Measurements from ENCODE around the gene USP25. TPM values are rescaled to one million over a fixed set of nuclear protein-coding genes. Genes with fewer than 3 reads are reported as not detected.

USP25 gene
- total and polyA plus RNA-seq, 3 donors from 2014 or later = 69.2 to 123 (median 69.9) TPM

DNA sequence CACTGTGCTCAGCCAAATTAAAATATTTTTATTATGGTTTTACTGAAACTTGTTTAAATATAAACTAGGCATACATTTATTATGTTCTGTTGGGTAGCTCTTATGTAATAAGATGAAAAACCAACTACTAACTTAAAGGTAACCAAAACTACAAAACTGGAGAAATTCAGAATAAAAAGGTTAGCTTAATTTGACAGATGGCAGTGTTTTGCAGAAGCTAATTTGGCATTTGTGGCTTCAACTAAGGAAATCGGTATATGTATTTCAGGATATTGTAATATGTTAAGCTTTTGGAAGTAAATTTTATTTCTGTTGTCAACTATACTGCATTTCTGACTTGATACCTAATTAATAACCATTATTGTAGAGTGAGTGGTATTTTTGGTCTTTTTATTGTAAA, 18.8 kb downstream of the USP25 start:
- TF ChIP-seq POLR2A (IDR thresholded peaks at IDR 0.05) = no peak
- TF ChIP-seq, protein P1, sequence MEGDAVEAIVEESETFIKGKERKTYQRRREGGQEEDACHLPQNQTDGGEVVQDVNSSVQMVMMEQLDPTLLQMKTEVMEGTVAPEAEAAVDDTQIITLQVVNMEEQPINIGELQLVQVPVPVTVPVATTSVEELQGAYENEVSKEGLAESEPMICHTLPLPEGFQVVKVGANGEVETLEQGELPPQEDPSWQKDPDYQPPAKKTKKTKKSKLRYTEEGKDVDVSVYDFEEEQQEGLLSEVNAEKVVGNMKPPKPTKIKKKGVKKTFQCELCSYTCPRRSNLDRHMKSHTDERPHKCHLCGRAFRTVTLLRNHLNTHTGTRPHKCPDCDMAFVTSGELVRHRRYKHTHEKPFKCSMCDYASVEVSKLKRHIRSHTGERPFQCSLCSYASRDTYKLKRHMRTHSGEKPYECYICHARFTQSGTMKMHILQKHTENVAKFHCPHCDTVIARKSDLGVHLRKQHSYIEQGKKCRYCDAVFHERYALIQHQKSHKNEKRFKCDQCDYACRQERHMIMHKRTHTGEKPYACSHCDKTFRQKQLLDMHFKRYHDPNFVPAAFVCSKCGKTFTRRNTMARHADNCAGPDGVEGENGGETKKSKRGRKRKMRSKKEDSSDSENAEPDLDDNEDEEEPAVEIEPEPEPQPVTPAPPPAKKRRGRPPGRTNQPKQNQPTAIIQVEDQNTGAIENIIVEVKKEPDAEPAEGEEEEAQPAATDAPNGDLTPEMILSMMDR (IDR thresholded peaks at IDR 0.05) = no peak
- Histone ChIP-seq H3K4me1 (peaks cover 9% of the 10 kb centered on the region), H3K4me3 (no peak overlapping the region), H3K27ac (no peak overlapping the region), H3K27me3 (no peaks in the 10 kb centered on the region), H3K36me3 (ENCODE audit: low read depth, missing control alignments) (no peaks in the 10 kb centered on the region), H3K9me3 (no peaks in the 10 kb centered on the region)
- WGBS, 2 donors = 76 to 91% methylated on average over 1 of the region's 1 CpG
- DNase-seq = no peak
- intact Hi-C loops (cut with DNase I; ENCODE audit: low total_unique reads) = no loop called here

DNA sequence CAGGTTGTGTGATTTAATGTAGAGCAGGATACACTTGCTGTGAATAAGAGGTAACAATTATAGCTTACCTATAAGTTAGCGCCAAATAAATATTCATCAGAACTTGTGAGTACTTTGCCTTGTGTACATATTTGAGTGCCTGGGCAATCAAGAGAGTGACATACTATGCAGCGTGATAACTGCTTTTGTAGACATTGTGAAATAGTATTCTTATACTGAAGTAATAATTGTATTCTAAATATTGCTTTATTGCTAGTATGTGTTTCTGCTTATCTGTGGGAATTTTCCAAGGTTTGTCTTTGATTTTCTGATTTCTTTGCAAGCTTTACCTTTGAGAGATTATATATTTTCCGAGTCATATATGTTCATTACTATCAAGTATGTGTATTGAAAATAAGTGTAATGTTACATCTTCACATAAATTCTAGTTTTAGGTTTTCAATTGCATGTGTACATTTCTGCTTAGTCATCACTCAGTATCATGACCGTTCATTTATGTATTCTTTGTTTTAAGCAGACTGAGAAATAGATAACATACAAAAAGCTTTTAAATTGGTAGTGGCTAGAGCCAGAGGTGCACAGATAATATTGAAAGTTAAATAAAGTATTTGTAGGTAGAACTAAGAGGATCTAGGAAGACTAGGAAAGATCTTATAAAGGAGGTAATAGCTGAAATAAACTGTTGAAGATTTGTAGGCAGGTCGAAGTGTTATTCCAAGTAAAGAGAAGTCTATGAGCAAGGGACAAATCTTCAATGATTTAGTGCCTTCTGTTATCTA, 19.5 kb downstream of the USP25 start:
- H3K27ac ChIP-seq = no peak overlapping the region
- H3K36me3 ChIP-seq (ENCODE audit: low read depth, missing control alignments) = no peaks in the 10 kb centered on the region
- DNase-seq = no peak
- H3K27me3 ChIP-seq = no peaks in the 10 kb centered on the region
- no peaks in the 10 kb centered on the region for H3K9me3 ChIP-seq
- 68 to 75% methylated on average over 5 of the region's 5 CpGs for WGBS, 2 donors
- H3K4me3 ChIP-seq = no peak overlapping the region
- intact Hi-C loops (cut with DNase I; ENCODE audit: low total_unique reads) = no loop called here
- TF ChIP-seq POLR2A (IDR thresholded peaks at IDR 0.05) = no peak
- TF ChIP-seq, protein P1 (IDR thresholded peaks at IDR 0.05) = no peak
- H3K4me1 ChIP-seq = peaks cover 9% of the 10 kb centered on the region

DNA sequence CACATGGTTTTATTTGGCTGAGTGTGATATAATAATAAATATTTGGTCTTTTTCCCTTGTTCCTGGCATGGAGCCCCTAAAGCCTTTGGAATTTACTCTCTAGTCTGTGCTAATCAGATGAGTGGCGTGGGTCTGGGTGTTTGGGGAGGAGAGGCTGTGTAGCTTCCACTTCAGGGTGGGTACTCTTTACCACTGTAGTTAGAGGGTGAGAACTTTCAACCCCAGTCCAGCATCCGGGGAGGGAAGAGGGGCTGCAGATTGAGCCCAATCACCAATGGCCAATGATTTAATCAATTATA, 20.0 kb downstream of the USP25 start:
- no peaks in the 10 kb centered on the region for H3K36me3 ChIP-seq (ENCODE audit: low read depth, missing control alignments)
- TF ChIP-seq, protein P1 (IDR thresholded peaks at IDR 0.05) = no peak
- no peak for TF ChIP-seq POLR2A (IDR thresholded peaks at IDR 0.05)
- 50 to 52% methylated on average over 2 of the region's 2 CpGs for WGBS, 2 donors
- H3K27me3 ChIP-seq = no peaks in the 10 kb centered on the region
- H3K4me1 ChIP-seq = peaks cover 9% of the 10 kb centered on the region
- DNase-seq = no peak
- intact Hi-C loops (cut with DNase I; ENCODE audit: low total_unique reads) = no loop called here
- H3K4me3 ChIP-seq = no peak overlapping the region
- no peaks in the 10 kb centered on the region for H3K9me3 ChIP-seq
- H3K27ac ChIP-seq = no peak overlapping the region

DNA sequence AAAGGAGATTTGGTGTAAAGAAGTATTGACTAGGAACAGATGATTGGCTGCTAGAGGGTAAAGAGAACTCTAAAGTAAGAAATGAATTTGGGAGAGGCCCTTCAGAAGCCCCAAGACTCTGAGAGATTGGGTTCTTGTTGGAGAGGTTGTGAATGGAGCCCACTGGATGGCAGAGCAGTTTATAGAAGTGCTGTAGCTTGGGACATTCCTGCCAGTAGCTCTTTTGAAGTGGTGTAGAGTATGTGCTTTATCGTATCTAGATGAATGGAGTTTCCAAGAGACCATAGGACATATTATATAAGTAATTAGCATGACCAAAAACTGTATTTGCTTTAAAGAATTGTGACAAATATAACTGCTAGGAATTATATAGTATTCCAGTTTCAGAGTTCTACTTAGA, 21.3 kb downstream of the USP25 start:
- 75 to 85% methylated on average over 1 of the region's 1 CpG for WGBS, 2 donors
- TF ChIP-seq, protein P1 (IDR thresholded peaks at IDR 0.05) = no peak
- no peak for TF ChIP-seq POLR2A (IDR thresholded peaks at IDR 0.05)
- H3K36me3 ChIP-seq (ENCODE audit: low read depth, missing control alignments) = no peaks in the 10 kb centered on the region
- DNase-seq = no peak
- H3K4me3 ChIP-seq = no peak overlapping the region
- peaks cover 9% of the 10 kb centered on the region for H3K4me1 ChIP-seq
- H3K27me3 ChIP-seq = no peaks in the 10 kb centered on the region
- no peaks in the 10 kb centered on the region for H3K9me3 ChIP-seq
- intact Hi-C loops (cut with DNase I; ENCODE audit: low total_unique reads) = no loop called here
- no peak overlapping the region for H3K27ac ChIP-seq

DNA sequence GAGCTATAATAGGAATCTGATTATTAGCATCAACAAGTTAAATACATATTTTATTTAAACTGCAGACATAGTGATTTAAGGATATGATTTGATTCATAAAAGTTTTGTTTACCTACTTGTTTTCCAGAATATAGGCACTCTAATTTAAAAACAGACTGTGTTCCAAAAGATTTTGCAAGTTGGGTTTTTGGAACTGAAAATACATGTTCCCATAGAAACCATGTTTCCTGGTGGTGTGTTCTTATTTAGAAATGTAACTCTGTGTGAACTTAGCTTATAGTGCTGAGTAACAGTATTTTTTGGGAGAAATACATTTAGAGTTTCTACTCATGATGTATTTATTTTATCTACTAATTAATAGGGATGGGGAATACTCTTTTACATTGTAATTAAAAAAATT, 21.8 kb downstream of the USP25 start:
- Histone ChIP-seq H3K27me3 (no peaks in the 10 kb centered on the region), H3K4me3 (no peak overlapping the region), H3K36me3 (ENCODE audit: low read depth, missing control alignments) (no peaks in the 10 kb centered on the region), H3K9me3 (no peaks in the 10 kb centered on the region), H3K4me1 (peaks cover 9% of the 10 kb centered on the region), H3K27ac (no peak overlapping the region)
- intact Hi-C loops (cut with DNase I; ENCODE audit: low total_unique reads) = no loop called here
- no peak for TF ChIP-seq POLR2A (IDR thresholded peaks at IDR 0.05)
- TF ChIP-seq, protein P1 (IDR thresholded peaks at IDR 0.05) = no peak
- DNase-seq = no peak

All from testis (tissue), 3 donors.